Measurements from ENCODE around the gene ANKRD36C. TPM values are rescaled to one million over a fixed set of nuclear protein-coding genes. Genes with fewer than 3 reads are reported as not detected.
"Not testable (repeated sequence)": the region's sequence is repeated elsewhere in the genome, so short reads cannot be mapped to it uniquely, and the experiment has no call there.

The ANKRD36C gene
- total RNA-seq, 2 donors from 2014 or later, result 45.6 to 71.9 TPM

DNA sequence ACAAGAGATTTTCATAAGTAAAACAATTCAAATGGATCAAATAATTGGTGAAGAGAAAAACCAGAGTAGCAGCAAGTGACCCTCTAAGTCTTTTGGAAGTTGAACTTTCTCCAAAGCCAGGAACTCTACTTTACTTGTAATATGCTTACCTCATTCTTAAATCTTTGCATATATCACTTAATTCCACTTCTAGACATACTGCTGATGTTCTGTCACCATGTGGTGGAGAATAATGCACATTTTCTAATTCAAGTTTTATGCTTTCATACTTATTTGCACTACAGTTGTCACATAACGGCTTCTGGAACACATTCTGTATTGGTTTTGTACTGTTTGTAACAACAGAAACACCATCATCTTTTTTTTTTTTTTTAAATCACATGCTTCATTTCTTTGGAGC lies 123.7 kb downstream of the ANKRD36C start:
- not testable (repeated sequence) for ATAC-seq; H3K36me3 Mint-ChIP-seq; H3K27ac Mint-ChIP-seq; H3K9me3 Mint-ChIP-seq; DNase-seq (ENCODE audit: low spot score in 2 of 2)

DNA sequence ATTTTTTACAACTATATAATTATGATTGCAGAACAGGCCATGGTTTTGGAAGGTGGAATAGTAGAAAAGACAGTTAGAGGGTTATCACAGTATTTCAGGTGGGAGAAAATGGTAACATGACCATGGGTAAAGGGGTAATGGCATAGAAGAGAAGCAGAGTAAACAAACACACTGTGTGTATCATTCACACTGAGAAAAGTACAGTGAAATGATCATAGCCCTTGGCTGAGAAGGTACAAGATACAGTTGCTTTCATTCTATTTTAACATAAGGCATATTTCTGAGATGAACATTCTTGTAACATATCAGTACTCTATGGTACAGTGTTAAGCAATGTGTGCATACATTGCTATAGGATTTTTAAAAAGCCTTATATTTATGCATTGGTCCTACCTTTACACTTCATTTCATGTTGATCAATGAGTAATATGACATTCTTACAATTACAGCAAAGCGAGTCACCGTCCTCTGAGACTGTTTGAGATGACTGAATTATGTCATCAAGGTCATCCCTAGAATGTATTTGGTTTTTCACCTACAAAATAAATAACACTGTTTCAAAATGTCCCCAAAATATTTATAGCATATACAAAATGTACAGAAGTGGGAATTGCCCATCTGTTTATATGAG lies 124.5 kb downstream of the ANKRD36C start:
- not testable (repeated sequence) for H3K36me3 Mint-ChIP-seq; DNase-seq (ENCODE audit: low spot score in 2 of 2); H3K27ac Mint-ChIP-seq; H3K9me3 Mint-ChIP-seq
- peak; percentile 55 to 96 for ATAC-seq

DNA sequence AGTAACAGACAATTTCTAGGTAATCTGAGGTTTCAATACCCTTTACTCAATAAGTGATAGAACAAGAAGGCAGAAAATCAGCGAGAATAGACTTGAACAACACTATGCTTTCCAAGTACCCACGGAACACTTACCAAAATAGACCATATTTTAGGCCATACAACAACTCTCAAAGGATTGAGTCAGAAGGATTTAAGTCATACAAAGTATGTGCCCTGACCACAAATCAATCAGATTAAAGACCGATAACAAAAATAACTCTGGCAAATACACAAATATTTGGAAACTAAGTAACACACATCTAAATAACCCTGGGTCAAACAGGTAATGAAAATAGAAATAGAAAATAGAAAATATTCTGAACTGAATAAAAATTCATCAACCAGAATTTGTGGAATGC lies 129.5 kb downstream of the ANKRD36C start:
- H3K9me3 Mint-ChIP-seq; DNase-seq (ENCODE audit: low spot score in 2 of 2); H3K36me3 Mint-ChIP-seq; ATAC-seq; H3K27ac Mint-ChIP-seq: not testable (repeated sequence)

DNA sequence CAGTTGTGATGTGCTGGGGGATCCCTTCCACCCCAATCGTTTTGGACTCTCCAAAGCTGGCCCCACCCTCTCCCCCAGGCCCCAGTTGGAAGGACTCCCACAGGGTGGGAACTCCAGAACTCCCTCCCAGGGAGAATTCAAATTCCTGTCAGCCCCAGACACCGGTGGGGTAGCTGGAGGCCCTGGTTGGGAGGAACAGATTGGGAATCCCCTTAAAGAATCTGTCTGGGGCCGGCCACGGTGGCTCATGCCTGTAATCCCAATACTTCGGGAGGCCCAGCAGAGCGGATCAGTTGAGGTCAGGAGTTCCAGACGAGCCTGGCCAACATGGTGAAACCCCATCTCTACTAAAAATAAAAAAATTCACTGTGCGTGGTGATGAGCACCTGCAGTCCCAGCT lies 155.5 kb downstream of the ANKRD36C start:
- no peak for ATAC-seq
- no peak overlapping the region for H3K27ac Mint-ChIP-seq
- H3K36me3 Mint-ChIP-seq, result peaks cover 38 to 42% of the 10 kb centered on the region in 2 donors
- peaks cover 0 to 8% of the 10 kb centered on the region in 2 donors for H3K9me3 Mint-ChIP-seq
- no peak for DNase-seq (ENCODE audit: low spot score in 2 of 2)

DNA sequence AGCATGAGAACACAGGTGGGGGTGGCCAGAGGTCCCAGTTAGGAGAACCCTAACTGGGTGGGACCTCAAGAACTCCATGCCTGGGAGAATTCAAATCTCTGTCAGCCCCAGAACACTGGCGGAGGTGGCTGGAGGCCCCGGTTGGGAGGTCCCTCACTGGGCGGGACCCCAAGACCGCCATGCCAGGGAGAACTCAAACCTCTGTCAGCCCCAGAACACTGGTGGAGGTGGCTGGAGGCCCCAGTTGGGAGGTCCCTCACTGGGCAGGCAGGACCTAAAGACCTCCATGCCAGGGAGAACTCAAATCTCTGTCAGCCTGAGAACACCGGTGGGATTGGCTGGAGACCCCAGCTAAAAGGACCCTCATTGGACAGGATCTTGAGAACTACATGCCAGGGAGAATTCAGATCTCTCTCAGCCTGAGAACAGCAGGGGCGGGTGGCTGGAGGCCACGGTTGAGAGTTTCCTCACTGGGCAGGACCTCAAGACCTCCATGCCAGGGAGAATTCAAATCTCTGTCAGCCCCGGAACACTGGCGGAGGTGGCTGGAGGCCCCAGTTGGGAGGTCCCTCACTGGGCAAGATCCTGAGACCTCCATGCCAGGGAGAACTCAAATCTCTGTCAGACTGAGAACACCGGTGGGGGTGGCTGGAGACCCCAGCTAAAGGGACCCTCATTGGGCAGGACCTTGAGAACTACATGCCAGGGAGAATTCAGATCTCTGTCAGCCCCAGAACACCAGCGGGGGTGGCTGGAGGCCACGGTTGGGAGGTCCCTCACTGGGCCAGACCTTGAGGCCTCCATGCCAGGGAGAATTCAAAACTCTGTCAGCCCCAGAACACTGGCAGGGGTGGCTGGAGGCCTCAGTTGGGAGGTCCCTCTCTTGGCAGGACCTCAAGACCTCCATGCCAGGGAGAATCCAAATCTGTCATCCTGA lies 157.3 kb downstream of the ANKRD36C start:
- not testable (repeated sequence) for H3K9me3 Mint-ChIP-seq; DNase-seq (ENCODE audit: low spot score in 2 of 2); ATAC-seq; H3K27ac Mint-ChIP-seq
- H3K36me3 Mint-ChIP-seq, result peaks cover 49 to 50% of the 10 kb centered on the region in 2 donors

DNA sequence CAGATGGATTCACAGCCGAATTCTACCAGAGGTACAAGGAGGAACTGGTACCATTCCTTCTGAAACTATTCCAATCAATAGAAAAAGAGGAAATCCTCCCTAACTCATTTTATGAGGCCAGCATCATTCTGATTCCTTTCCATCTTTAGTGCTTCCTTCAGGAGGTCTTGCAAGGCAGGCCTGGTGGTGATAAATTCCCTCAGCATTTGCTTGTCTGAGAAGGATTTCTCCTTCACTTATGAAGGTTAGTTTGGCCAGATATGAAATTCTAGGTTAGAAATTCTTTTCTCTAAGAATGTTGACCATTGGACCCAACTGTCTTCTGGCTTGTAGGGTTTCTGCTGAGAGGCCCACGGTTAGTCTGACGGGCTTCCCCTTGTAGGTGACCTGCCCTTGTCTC lies 167.4 kb downstream of the ANKRD36C start:
- peaks cover 45 to 47% of the 10 kb centered on the region in 2 donors for H3K9me3 Mint-ChIP-seq
- peak overlapping the region in 1 of 2 donors; percentile 3 for H3K27ac Mint-ChIP-seq
- not testable (repeated sequence) for DNase-seq (ENCODE audit: low spot score in 2 of 2); ATAC-seq
- peaks cover 56 to 64% of the 10 kb centered on the region in 2 donors for H3K36me3 Mint-ChIP-seq

DNA sequence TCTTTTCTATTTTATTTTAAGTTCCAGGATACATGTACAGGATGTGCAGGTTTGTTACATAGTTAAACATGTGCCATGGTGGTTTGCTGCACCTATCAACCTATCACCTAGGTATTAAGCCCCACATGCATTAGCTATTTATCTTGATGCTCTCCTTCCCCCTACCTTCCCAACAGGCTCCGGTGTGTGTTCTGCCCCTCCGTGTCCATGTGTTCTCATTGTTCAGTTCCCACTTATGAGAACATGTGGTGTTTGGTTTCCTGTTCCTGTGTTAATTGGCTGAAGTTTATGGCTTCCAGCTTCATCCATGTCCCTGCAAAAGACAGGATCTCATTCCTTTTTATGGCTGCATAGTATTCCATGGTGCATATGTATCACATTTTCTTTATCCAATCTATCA lies 174.1 kb downstream of the ANKRD36C start:
- DNase-seq (ENCODE audit: low spot score in 2 of 2); H3K27ac Mint-ChIP-seq; ATAC-seq: not testable (repeated sequence)
- H3K9me3 Mint-ChIP-seq, result peaks cover 41 to 66% of the 10 kb centered on the region in 2 donors
- H3K36me3 Mint-ChIP-seq, result peaks cover 53 to 67% of the 10 kb centered on the region in 2 donors

DNA sequence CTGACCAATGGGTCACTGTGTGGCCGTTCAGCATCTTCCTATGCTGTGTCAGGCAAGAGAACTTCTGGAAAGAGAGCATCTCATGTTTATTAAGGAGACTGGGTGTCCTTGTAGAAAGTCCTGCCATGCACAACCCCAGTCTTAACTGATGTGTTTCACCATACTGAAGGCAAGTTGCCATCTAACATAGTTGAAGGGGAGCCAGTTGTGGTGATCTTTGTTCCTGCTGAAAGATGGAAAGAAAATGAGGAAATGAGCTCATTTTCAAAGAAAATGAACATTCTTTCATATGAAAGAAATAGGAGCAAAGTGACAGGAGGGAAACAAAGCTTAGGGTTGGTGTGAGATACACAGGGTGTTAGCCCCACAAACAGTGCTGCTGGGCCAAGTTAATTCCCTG lies 178.3 kb downstream of the ANKRD36C start:
- not testable (repeated sequence) for ATAC-seq; DNase-seq (ENCODE audit: low spot score in 2 of 2)
- Mint-ChIP-seq H3K27ac (peak overlapping the region in 1 of 2 donors; percentile 26), H3K9me3 (peaks cover 21 to 43% of the 10 kb centered on the region in 2 donors), H3K36me3 (peaks cover 33 to 41% of the 10 kb centered on the region in 2 donors)

DNA sequence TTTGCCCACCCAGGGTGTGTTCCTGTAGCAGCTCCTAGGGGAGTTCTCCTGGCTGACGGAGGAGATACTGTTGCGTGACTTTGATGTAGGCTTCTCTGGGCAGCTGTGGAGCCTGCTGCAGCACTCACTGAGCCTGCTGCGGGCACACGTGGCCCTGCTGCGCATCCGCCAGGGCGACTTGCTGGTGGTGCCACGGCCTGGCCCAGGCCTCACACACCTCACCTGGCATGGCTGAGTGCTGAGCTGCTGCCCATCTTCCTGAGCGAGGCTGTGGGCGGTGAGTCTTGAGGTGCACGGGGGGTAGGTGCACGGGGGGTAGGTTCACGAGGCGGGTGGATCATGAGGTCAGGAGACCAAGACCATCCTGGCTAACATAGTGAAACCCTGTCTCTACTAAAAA lies 191.7 kb downstream of the ANKRD36C start:
- H3K9me3 Mint-ChIP-seq, result peaks cover 20 to 21% of the 10 kb centered on the region in 2 donors
- no peak overlapping the region for H3K27ac Mint-ChIP-seq
- DNase-seq (ENCODE audit: low spot score in 2 of 2), result no peak
- ATAC-seq, result no peak
- peaks cover 6 to 26% of the 10 kb centered on the region in 2 donors for H3K36me3 Mint-ChIP-seq

DNA sequence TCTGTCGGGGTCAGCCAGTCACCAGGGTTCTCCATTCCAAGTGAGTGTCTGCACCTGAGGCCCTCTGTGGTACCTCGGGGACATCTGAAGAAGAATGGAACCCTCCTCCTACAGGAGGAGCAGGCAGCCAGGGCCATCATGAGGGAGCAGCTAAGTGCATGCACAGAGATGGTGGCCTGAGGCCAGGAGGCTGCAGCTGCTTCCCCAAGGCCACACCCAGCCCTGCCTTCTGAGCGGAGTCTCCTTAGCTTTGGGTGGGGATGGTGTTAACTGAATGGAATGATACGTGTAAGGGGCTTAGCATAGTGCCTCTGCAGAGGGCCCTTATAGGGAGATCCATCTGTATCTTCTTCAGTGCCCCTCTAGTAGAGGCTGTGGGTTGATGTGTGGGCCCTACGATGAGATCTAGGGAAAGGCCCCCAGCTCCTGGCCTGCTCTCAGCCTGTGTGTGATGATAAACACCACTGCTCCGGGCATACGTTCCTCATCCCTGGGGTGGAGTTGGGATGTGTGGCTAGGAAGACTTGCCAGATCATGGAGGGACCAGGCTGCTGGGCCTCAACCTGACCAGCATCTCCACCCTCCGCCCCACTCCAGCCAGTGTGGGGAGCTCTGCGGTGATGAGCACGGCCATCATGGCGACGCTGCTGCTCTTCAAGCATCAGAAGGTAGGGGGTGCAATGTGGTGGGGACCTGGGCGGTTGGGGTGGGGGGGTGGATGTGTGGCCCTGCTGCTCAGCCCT lies 192.3 kb downstream of the ANKRD36C start:
- Mint-ChIP-seq H3K9me3 (peaks cover 14 to 15% of the 10 kb centered on the region in 2 donors), H3K36me3 (peaks cover 6 to 20% of the 10 kb centered on the region in 2 donors)
- not testable (repeated sequence) for DNase-seq (ENCODE audit: low spot score in 2 of 2); ATAC-seq; H3K27ac Mint-ChIP-seq

DNA sequence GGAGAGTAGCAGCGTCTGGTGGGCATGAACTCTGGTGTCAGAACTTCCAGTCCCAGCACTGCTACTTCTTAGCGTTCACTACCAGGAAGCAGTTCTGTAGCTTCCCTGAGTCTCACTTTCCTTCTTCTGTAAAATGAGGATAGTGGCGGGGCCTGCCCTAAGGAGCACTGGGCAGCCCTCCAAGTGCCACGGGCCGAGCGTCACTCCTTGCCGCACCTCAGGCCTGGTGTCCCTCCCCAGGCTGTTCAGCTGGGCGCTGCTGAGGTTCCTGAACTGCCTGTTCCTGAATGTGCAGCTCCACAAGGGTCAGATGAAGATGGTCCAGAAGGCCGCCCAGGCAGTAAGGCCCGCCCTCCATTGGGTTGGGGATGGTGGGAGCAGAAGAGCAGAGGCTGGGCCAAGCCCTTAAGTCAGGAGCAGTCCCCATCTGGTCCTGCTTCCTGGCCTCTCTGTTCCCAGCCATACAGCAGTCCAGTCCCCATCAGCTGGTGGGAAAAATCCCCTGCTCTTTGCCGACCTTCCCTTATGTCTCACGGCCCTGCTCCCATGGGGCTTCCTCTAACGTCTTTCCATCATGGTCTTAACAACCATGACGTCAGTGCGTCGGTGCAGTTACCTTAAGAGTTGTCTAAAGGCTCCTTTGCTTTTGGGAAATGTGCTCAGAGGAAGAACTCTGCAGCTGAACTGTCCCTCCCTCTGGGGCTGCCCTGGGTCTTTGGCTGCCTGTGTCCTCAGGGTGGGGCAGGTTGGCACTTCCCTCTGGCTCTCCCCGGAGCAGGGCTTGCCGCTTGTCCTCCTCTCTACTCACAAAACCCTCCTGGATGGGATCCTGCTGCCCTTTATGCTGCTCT lies 195.2 kb downstream of the ANKRD36C start:
- DNase-seq (ENCODE audit: low spot score in 2 of 2); ATAC-seq; H3K9me3 Mint-ChIP-seq; H3K27ac Mint-ChIP-seq: not testable (repeated sequence)
- H3K36me3 Mint-ChIP-seq, result peaks cover 0 to 11% of the 10 kb centered on the region in 2 donors

DNA sequence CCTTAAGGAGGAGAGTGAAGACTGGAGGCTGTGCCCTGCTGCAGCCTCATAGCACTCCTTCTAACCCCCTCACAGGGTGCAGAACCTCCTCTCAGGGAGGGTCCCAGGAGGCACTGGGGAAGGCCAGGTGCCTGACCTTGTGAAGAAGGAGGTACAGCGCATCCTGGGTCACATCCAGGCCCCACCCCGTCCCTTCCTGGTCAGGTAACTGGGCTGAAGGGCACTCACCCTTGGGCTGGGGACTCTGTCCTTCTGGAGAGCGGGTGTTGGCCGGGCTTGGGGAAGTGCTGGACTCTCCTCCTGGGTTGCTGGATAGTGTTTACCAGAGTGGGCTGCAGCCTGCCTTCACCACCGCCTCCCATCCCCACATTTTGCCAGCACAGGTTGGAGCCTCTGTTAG lies 197.7 kb downstream of the ANKRD36C start:
- not testable (repeated sequence) for DNase-seq (ENCODE audit: low spot score in 2 of 2); H3K27ac Mint-ChIP-seq; H3K9me3 Mint-ChIP-seq; ATAC-seq; H3K36me3 Mint-ChIP-seq

DNA sequence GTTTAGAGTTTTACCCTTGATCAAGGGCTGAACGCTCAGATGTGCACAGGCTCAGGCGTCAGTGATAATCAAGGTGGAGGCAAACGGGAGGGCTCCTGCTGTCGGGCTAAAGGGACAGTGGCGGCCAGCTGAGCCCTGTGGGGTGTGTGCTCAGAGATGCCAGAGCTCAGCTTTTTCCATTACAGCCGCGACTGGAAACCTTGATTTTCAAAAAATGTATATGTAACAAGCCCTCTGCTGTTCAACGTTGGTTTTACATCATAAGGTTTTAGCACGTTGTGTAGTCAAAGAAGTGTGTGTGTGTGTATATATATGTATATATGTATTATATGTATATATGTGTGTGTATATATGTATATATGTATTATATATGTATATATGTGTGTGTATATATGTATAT lies 201.4 kb downstream of the ANKRD36C start:
- not testable (repeated sequence) for H3K36me3 Mint-ChIP-seq; H3K9me3 Mint-ChIP-seq; H3K27ac Mint-ChIP-seq; DNase-seq (ENCODE audit: low spot score in 2 of 2)
- peak in 1 of 2 donors; percentile 17 for ATAC-seq

DNA sequence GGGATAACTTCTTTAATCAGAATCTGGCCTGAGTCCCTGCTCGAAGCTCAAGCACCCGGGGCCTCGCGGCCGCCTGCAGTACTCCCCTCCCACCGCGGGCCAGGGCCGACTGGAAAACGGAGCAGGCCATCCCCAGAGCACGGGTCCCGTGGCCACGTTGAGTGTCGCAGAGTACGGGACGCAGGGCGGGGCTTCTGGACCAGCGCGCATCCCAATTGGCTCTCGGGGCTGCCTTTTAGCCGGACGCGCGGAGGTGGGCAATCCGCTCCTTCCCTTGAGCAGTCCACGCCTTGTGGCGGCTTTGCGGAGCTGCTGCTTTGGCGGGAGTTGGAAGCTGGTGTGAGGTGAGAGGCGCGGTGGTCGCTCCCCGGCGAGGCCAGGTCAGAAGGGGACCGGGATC lies 202.2 kb downstream of the ANKRD36C start:
- peak; percentile 28 to 87 for ATAC-seq
- not testable (repeated sequence) for DNase-seq (ENCODE audit: low spot score in 2 of 2); H3K36me3 Mint-ChIP-seq; H3K9me3 Mint-ChIP-seq; H3K27ac Mint-ChIP-seq

DNA sequence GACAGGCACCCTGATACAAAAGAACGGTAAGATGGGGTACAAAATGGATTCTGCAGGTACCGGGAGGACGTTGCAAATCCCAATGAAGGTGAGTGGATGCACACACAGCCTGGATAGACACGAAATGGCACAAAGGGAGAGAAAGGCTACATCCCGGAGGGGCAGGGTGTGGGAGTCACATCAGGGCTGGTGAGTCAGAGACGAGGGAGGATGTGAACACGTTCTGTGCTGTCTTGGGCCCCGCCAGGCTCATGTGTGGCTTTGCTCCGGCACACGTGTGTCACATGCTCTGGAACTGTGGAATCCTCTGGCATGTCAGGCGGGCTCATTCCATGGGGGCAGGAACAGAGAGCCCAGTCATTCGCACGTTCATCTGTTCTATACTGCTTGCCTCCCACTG lies 203.0 kb downstream of the ANKRD36C start:
- H3K27ac Mint-ChIP-seq; DNase-seq (ENCODE audit: low spot score in 2 of 2); H3K9me3 Mint-ChIP-seq; H3K36me3 Mint-ChIP-seq; ATAC-seq: not testable (repeated sequence)

Data from activated naive CD4-positive, alpha-beta T cell treated with anti-CD3 and anti-CD28 coated beads, Interleukin-2, amount 50 U/mL, for 72 hours (primary cell).